SH-SY5Y (cell line): ENCODE measurements around the gene MTX1.

Experiments
- GATA2 ChIP-seq: IDR thresholded peaks from 2 replicates; pipeline ENCODE4 v1.6.1; 2011; ENCODE audit warnings: mild to moderate bottlenecking, low read depth, low read length
- GATA3 ChIP-seq: IDR thresholded peaks from 2 replicates; pipeline ENCODE4 v1.6.1; 2011; ENCODE audit warnings: low read depth, mild to moderate bottlenecking, low read length, moderate library complexity

Gene MTX1

GRCh38 chr1:155210314-155211104 lies 2.0 kb downstream of the MTX1 start:
- TF ChIP-seq GATA2 (no peak), GATA3 (no peak)

GRCh38 chr1:155218854-155219591 lies 10.5 kb downstream of the MTX1 start:
- TF ChIP-seq GATA3 (no peak), GATA2 (no peak)

- TF ChIP-seq GATA3 (no peak), GATA2 (no peak)
Observed at GRCh38 chr1:155219592-155220031, 11.1 kb downstream of the MTX1 start.

GRCh38 chr1:155223047-155223446 lies 14.6 kb downstream of the MTX1 start:
- TF ChIP-seq GATA2 (no peak), GATA3 (no peak)

- TF ChIP-seq GATA2, result no peak
- TF ChIP-seq GATA3, result no peak
Observed at GRCh38 chr1:155226188-155226909, 17.9 kb downstream of the MTX1 start.

- TF ChIP-seq GATA2 (no peak), GATA3 (no peak)
Observed at GRCh38 chr1:155226910-155227260, 18.4 kb downstream of the MTX1 start.

GRCh38 chr1:155227261-155228095 lies 19.0 kb downstream of the MTX1 start:
- TF ChIP-seq GATA2, result no peak
- no peak for TF ChIP-seq GATA3

GRCh38 chr1:155228096-155228427 lies 19.6 kb downstream of the MTX1 start:
- TF ChIP-seq GATA2 (no peak), GATA3 (no peak)

- no peak for TF ChIP-seq GATA3
- TF ChIP-seq GATA2, result no peak
Observed at GRCh38 chr1:155236451-155236850, 28.0 kb downstream of the MTX1 start.

GRCh38 chr1:155241069-155241679 lies 32.7 kb downstream of the MTX1 start:
- TF ChIP-seq GATA2 (no peak), GATA3 (no peak)

GRCh38 chr1:155241841-155242264 lies 33.4 kb downstream of the MTX1 start:
- TF ChIP-seq GATA3 (no peak), GATA2 (no peak)

- no peak for TF ChIP-seq GATA2
- TF ChIP-seq GATA3, result no peak
Observed at GRCh38 chr1:155242805-155243358, 34.4 kb downstream of the MTX1 start.

GRCh38 chr1:155244368-155245162 lies 36.1 kb downstream of the MTX1 start:
- no peak for TF ChIP-seq GATA3
- TF ChIP-seq GATA2, result peak; percentile 63; the same call in 1 of the 2 replicates
